Measurements from ENCODE around the gene CREB5.

DNA sequence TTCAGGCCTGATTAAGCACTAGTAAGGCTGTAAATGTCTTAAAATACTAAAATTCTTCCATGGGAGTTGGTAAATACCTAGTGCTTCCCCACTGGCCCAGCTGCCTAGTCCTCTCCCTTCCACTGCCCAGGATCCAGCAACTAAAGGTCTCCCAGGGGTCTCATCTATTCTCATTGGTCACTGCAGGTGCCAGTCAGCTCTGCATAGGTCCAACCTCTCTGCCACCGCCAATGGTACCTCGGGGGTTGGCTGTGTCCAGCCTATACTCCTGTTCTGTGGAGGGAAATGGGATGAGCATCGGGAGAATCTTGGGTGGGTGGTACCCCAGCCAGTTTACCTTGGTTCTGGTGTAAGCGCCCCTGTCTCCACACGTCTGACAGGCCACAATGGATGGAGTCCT, 6.1 kb upstream of the CREB5 start:
- TF ChIP-seq, protein P1, sequence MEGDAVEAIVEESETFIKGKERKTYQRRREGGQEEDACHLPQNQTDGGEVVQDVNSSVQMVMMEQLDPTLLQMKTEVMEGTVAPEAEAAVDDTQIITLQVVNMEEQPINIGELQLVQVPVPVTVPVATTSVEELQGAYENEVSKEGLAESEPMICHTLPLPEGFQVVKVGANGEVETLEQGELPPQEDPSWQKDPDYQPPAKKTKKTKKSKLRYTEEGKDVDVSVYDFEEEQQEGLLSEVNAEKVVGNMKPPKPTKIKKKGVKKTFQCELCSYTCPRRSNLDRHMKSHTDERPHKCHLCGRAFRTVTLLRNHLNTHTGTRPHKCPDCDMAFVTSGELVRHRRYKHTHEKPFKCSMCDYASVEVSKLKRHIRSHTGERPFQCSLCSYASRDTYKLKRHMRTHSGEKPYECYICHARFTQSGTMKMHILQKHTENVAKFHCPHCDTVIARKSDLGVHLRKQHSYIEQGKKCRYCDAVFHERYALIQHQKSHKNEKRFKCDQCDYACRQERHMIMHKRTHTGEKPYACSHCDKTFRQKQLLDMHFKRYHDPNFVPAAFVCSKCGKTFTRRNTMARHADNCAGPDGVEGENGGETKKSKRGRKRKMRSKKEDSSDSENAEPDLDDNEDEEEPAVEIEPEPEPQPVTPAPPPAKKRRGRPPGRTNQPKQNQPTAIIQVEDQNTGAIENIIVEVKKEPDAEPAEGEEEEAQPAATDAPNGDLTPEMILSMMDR (IDR thresholded peaks at IDR 0.05) = no peak
- no peak for TF ChIP-seq EP300 (IDR thresholded peaks at IDR 0.05)
